H9 (cell line): ENCODE results near the gene GRIK3. TPM values are rescaled to one million over a fixed set of nuclear protein-coding genes. Genes with fewer than 3 reads are reported as not detected.

Experiments used
- DNase-seq: peaks from one replicate; pipeline ENCODE4 v3.0.0-alpha.2; 2017
- H2AFZ ChIP-seq: one replicate; pipeline ENCODE4 v1.6.1; 2013; ENCODE audit warnings: mild to moderate bottlenecking, low read length, control low read depth, moderate library complexity
- H2AK5ac ChIP-seq: 2 replicates; pipeline ENCODE4 v1.6.1; 2013; ENCODE audit warnings: low read length, control low read depth, mixed read lengths; ENCODE audit not compliant: insufficient read length
- H2BK120ac ChIP-seq: one replicate; pipeline ENCODE4 v1.6.1; 2013; ENCODE audit warnings: low read depth, mild to moderate bottlenecking, low read length, control low read depth, inconsistent platforms; ENCODE audit not compliant: poor library complexity, severe bottlenecking
- H2BK12ac ChIP-seq: 2 replicates; pipeline ENCODE4 v1.6.1; 2013; ENCODE audit warnings: low read length, control low read depth, mixed read lengths, low read depth; ENCODE audit not compliant: insufficient read length
- H2BK15ac ChIP-seq: 2 replicates; pipeline ENCODE4 v1.6.1; 2013; ENCODE audit warnings: low read depth, low read length, control low read depth
- H2BK20ac ChIP-seq: one replicate; pipeline ENCODE4 v1.6.1; 2013; ENCODE audit warnings: low read depth, mild to moderate bottlenecking, low read length, control low read depth, inconsistent platforms; ENCODE audit not compliant: poor library complexity, severe bottlenecking
- H2BK5ac ChIP-seq: 2 replicates; pipeline ENCODE4 v1.6.1; 2013; ENCODE audit warnings: low read length, control low read depth, mixed read lengths; ENCODE audit not compliant: insufficient read length
- H3K14ac ChIP-seq: 2 replicates; pipeline ENCODE4 v1.6.1; 2013; ENCODE audit warnings: low read length, control low read depth; ENCODE audit not compliant: insufficient read depth
- H3K18ac ChIP-seq: 2 replicates; pipeline ENCODE4 v1.6.1; 2013; ENCODE audit warnings: low read depth, mild to moderate bottlenecking, mixed read lengths, low read length, control low read depth; ENCODE audit not compliant: insufficient read length
- H3K23ac ChIP-seq: 2 replicates; pipeline ENCODE4 v1.6.1; 2013; ENCODE audit warnings: low read length, control low read depth, mixed read lengths, low read depth; ENCODE audit not compliant: insufficient read length
- H3K23me2 ChIP-seq: 2 replicates; pipeline ENCODE4 v1.6.1; 2013; ENCODE audit warnings: low read depth, mild to moderate bottlenecking, mixed read lengths, low read length, control low read depth; ENCODE audit not compliant: insufficient read length, poor library complexity, severe bottlenecking
- H3K27ac ChIP-seq: 2 replicates; pipeline ENCODE4 v1.5.1; 2013; ENCODE audit warnings: low read length, control low read depth, mixed read lengths, low read depth; ENCODE audit not compliant: insufficient read length
- H3K27me3 ChIP-seq: 2 replicates; pipeline ENCODE4 v1.6.1; 2013; ENCODE audit warnings: low read length, control low read depth, inconsistent platforms; ENCODE audit not compliant: insufficient read depth
- H3K4ac ChIP-seq: 2 replicates; pipeline ENCODE4 v1.6.1; 2013; ENCODE audit warnings: low read depth, mild to moderate bottlenecking, control low read depth, inconsistent platforms, low read length, moderate library complexity
- H3K4me1 ChIP-seq: 2 replicates; pipeline ENCODE4 v1.6.1; 2013; ENCODE audit warnings: low read length, control low read depth, inconsistent platforms; ENCODE audit not compliant: insufficient read depth
- H3K4me2 ChIP-seq: 2 replicates; pipeline ENCODE4 v1.6.1; 2013; ENCODE audit warnings: low read length, control low read depth, mixed read lengths; ENCODE audit not compliant: insufficient read length, insufficient read depth
- H3K56ac ChIP-seq: 2 replicates; pipeline ENCODE4 v1.6.1; 2013; ENCODE audit warnings: low read depth, mild to moderate bottlenecking, mixed read lengths, low read length, control low read depth; ENCODE audit not compliant: insufficient read length
- H3K79me1 ChIP-seq: 2 replicates; pipeline ENCODE4 v1.6.1; 2013; ENCODE audit warnings: low read depth, mild to moderate bottlenecking, moderate library complexity, low read length, control low read depth, inconsistent platforms; ENCODE audit not compliant: insufficient read depth, poor library complexity, severe bottlenecking
- H3K79me2 ChIP-seq: 2 replicates; pipeline ENCODE4 v1.6.1; 2013; ENCODE audit warnings: low read length, control low read depth, inconsistent platforms; ENCODE audit not compliant: insufficient read depth
- H3K9ac ChIP-seq: 2 replicates; pipeline ENCODE4 v1.6.1; 2013; ENCODE audit warnings: low read length, control low read depth, mixed read lengths; ENCODE audit not compliant: insufficient read length; ENCODE audit errors: extremely low read depth
- H3K9me3 ChIP-seq: one replicate; pipeline ENCODE4 v1.6.1; 2013; ENCODE audit warnings: low read depth, low read length, inconsistent platforms; ENCODE audit not compliant: control insufficient read depth
- H3T11ph ChIP-seq: one replicate; pipeline ENCODE4 v1.6.1; 2013; ENCODE audit warnings: mild to moderate bottlenecking, low read length, control low read depth, inconsistent platforms
- H4K20me1 ChIP-seq: one replicate; pipeline ENCODE4 v1.6.1; 2013; ENCODE audit not compliant: control insufficient read depth, insufficient read length, insufficient read depth
- H4K5ac ChIP-seq: 2 replicates; pipeline ENCODE4 v1.6.1; 2013; ENCODE audit warnings: low read depth, mild to moderate bottlenecking, mixed read lengths, low read length, control low read depth; ENCODE audit not compliant: insufficient read length
- H4K8ac ChIP-seq: replicated peaks from 2 replicates; pipeline ENCODE4 v1.6.1; 2013; ENCODE audit warnings: low read length, control low read depth, mixed read lengths, low read depth; ENCODE audit not compliant: insufficient read length
- H4K91ac ChIP-seq: 2 replicates; pipeline ENCODE4 v1.6.1; 2013; ENCODE audit warnings: low read depth, mild to moderate bottlenecking, moderate library complexity, mixed read lengths, low read length, control low read depth; ENCODE audit not compliant: insufficient read length
- H3K27ac Mint-ChIP-seq, 3 experiments: 2 replicates in 2 of 3; 3 replicates in 1 of 3; pipeline ENCODE4 v1.8.0; 2020 to 2021; ENCODE audit warnings: mixed read lengths in 3 of 3, mild to moderate bottlenecking in 1 of 3, moderate library complexity in 1 of 3
- H3K27me3 Mint-ChIP-seq: 2 replicates; pipeline ENCODE4 v1.8.0; 2021; ENCODE audit warnings: low read depth, mild to moderate bottlenecking, moderate library complexity, mixed read lengths
- H3K36me3 Mint-ChIP-seq, 3 experiments: 2 replicates in 2 of 3; 3 replicates in 1 of 3; pipeline ENCODE4 v1.8.0; 2020 to 2021; ENCODE audit warnings: low read depth in 3 of 3, mixed read lengths in 3 of 3; ENCODE audit not compliant: insufficient read depth in 1 of 3
- H3K4me1 Mint-ChIP-seq, 2 experiments: 2 replicates each; pipeline ENCODE4 v1.8.0; 2020; ENCODE audit warnings: mixed read lengths in 2 of 2
- H3K4me3 Mint-ChIP-seq, 2 experiments: 2 replicates in 1 of 2; 3 replicates in 1 of 2; pipeline ENCODE4 v1.8.0; 2020 to 2021; ENCODE audit warnings: mild to moderate bottlenecking in 2 of 2, mixed read lengths in 2 of 2, moderate library complexity in 1 of 2
- H3K9me3 Mint-ChIP-seq, 2 experiments: 2 replicates in 1 of 2; 3 replicates in 1 of 2; pipeline ENCODE4 v1.8.0; 2020; ENCODE audit warnings: mild to moderate bottlenecking in 2 of 2, mixed read lengths in 2 of 2, moderate library complexity in 1 of 2
- whole genome bisulfite sequencing: extraction: QIAGEN DNeasy Blood & Tissue Kit; methylation state at CpG from one replicate; pipeline ENCODE4 v1.1.7; 2013; ENCODE audit warnings: missing lambda C conversion rate, low lambda C conversion rate, mixed read lengths; ENCODE audit not compliant: insufficient read length; ENCODE audit errors: extremely low coverage; 5-methylcytosine and 5-hydroxymethylcytosine counted together
- total RNA-seq: library from RNA; stranded (reverse); gene quantifications from 2 replicates; pipeline ENCODE4 v1.2.1, GENCODE V29; 2021
- TF ChIP-seq, protein P1 (sequence below): fragments of 200-600 bp; sonication (generic); conservative IDR thresholded peaks from 3 replicates; pipeline ENCODE4 v1.8.0; 2021; ENCODE audit warnings: antibody characterized with exemption, mild to moderate bottlenecking

The GRIK3 gene
- total RNA-seq, 1 experiment from 2014 or later: 1.7 TPM

DNA sequence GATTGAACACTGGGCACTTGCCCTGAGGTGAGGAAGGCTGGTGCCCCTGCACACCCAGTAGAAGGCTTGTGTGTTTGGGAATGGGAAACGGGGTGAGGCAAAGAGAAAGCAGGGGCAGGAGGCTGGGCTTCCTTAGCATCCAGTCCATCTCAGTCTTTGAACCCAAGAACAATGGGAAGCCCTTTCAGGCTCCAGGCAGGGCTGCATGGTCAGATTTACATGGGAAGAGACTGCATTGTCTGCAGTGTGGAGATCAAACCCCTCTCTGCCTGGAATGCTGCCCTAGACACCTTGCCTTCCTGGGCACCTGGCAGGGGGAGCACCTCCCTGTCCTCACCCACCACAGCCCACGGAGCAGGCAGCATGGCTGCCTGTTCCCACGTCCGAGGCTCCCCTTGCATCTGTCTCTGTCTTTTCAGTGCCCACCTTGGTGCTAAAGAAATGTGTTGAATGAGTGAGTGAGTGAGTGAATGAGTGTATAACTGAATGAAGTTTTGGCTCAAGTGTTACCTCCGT is 268.5 kb downstream of the GRIK3 start:
- H3K4me1 Mint-ChIP-seq: peaks cover 45 to 50% of the 10 kb centered on the region in 2 experiments
- Histone ChIP-seq H3K4me2 (no peak overlapping the region), H2BK20ac (no peak overlapping the region), H4K91ac (no peak overlapping the region), H2BK120ac (no peak overlapping the region), H3K14ac (no peak overlapping the region), H3K23ac (no peak overlapping the region), H2AFZ (no peak overlapping the region), H3K9ac (no peak overlapping the region), H3K56ac (no peak overlapping the region), H4K8ac (no peak overlapping the region), H3K4ac (no peak overlapping the region), H2AK5ac (no peak overlapping the region), H3K27ac (no peak overlapping the region), H3K4me1 (peaks cover 21% of the 10 kb centered on the region; the same call in 1 of the 2 replicates), H3T11ph (no peak overlapping the region), H3K18ac (no peak overlapping the region), H4K20me1 (no peaks in the 10 kb centered on the region), H3K27me3 (no peaks in the 10 kb centered on the region; the same call in 1 of the 2 replicates), H2BK5ac (no peak overlapping the region), H3K23me2 (no peaks in the 10 kb centered on the region), H2BK15ac (no peak overlapping the region), H3K9me3 (no peaks in the 10 kb centered on the region), H4K5ac (no peak overlapping the region), H2BK12ac (no peak overlapping the region), H3K79me2 (no peaks in the 10 kb centered on the region), H3K79me1 (no peaks in the 10 kb centered on the region)
- H3K4me3 Mint-ChIP-seq: no peak overlapping the region
- TF ChIP-seq, protein P1, sequence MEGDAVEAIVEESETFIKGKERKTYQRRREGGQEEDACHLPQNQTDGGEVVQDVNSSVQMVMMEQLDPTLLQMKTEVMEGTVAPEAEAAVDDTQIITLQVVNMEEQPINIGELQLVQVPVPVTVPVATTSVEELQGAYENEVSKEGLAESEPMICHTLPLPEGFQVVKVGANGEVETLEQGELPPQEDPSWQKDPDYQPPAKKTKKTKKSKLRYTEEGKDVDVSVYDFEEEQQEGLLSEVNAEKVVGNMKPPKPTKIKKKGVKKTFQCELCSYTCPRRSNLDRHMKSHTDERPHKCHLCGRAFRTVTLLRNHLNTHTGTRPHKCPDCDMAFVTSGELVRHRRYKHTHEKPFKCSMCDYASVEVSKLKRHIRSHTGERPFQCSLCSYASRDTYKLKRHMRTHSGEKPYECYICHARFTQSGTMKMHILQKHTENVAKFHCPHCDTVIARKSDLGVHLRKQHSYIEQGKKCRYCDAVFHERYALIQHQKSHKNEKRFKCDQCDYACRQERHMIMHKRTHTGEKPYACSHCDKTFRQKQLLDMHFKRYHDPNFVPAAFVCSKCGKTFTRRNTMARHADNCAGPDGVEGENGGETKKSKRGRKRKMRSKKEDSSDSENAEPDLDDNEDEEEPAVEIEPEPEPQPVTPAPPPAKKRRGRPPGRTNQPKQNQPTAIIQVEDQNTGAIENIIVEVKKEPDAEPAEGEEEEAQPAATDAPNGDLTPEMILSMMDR: no peak
- DNase-seq: no peak
- H3K27ac Mint-ChIP-seq: peak overlapping the region in 1 of 3 experiments; percentile 75; a peak in 2 of 7 replicates
- H3K36me3 Mint-ChIP-seq: no peaks in the 10 kb centered on the region
- WGBS: no CpG with 5 or more reads among the region's 5 CpGs
- H3K9me3 Mint-ChIP-seq: peaks cover 0 to 3% of the 10 kb centered on the region in 2 experiments; a peak in 2 of 5 replicates
- peaks cover 5% of the 10 kb centered on the region for H3K27me3 Mint-ChIP-seq
